ENCODE data around the gene SATB1.

GRCh38 chr3:18378218-18378617, 46.9 kb downstream of the SATB1 start:
- TF ChIP-seq CTCF (IDR thresholded peaks at IDR 0.05) = no peak
- no peak for TF ChIP-seq POLR2A (IDR thresholded peaks at IDR 0.05)

Measured in body of pancreas (tissue), 4 donors.